Ecto neural progenitor cell (in vitro differentiated cells): Measurements from ENCODE around the gene ABCA2.
"Not testable (repeated sequence)": the region's sequence is repeated elsewhere in the genome, so short reads cannot be mapped to it uniquely, and the experiment has no call there.

ENCODE experiments used
- DNase-seq: peaks from one replicate; pipeline ENCODE4 v3.0.0-alpha.2; 2018; ENCODE audit warnings: low spot score

The ABCA2 gene

DNA sequence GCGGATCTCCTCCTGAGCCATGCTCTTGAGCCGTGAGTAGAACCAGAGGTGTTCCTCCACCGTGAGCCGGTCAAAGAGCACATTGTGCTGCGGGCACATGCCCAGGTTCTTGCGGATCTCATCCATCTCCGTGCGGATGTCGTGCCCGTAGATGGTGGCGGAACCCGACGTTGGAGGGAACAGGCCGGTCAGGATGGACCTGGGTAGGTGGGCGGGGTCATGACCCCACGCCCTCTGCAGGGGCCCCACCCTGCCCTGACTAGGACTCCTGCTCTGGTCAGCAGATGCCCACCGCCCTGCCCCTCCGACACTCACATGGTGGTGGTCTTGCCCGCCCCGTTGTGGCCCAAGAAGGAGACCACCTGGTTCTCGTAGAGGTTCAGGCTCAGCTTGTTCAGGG is 12.1 kb downstream of the ABCA2 start:
- no peak for DNase-seq

GRCh38 chr9:137015540-137015930 is 12.5 kb downstream of the ABCA2 start:
- no peak for DNase-seq

DNA sequence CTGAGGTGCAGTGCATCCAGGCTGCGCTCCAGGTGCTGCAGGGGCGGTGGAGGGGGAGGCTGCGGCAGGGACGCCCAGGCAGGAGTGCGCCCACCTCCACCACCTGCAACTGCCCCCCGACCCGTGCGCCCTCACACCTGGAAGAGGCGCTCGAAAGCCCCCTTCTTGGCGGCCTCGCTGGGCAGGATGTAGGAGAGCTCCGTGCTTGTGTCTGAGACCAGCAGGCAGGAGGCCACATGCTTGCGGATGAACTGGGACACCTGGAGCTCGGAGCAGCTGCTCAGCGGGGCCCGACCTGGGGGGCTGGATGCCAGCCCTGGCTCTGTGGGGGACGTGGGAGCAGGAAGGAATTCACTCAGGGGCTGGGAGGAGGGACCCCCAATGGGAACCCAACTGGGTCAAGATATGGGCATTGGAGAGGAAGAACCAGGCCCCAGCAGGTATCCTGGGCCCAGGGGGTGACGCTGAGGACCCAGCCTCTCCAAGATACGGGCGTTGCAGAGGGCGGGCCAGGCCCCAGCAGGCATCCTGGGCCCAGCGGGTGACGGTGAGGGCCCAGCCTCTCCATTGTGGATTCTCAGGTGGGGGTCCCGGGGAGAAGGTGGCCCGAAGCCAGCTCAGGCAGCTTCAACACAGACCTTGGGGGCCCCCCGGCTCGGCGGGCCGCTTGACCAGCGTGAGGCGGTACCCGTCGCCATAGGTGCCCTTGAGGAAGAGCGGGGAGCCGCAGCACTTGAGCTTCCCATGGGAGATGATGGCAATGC is 13.1 kb downstream of the ABCA2 start:
- no peak for DNase-seq

DNA sequence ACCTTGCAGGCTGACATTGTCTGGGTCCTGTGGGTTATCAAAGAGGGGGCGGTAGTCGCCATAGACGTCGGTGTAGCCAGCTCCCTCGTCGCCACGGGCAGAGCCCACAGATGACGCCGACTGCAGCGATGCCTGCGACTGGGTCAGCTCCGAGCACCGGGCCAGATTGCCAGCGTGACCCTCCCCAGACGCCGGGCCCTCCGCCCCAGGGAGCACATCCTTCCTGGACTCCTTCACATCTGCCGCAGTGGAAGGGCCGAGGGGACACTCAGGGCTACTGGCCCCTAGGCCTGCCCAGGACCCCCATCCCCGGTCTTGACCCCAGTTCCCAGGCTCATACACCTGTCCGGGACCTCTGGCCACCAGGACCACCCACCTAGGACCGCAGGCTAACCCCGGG is 13.9 kb downstream of the ABCA2 start:
- no peak for DNase-seq

- no peak for DNase-seq
These were observed 14.5 kb downstream of the ABCA2 start for GRCh38 chr9:137013571-137013940.

GRCh38 chr9:137012694-137013570 is 15.1 kb downstream of the ABCA2 start:
- no peak for DNase-seq

DNA sequence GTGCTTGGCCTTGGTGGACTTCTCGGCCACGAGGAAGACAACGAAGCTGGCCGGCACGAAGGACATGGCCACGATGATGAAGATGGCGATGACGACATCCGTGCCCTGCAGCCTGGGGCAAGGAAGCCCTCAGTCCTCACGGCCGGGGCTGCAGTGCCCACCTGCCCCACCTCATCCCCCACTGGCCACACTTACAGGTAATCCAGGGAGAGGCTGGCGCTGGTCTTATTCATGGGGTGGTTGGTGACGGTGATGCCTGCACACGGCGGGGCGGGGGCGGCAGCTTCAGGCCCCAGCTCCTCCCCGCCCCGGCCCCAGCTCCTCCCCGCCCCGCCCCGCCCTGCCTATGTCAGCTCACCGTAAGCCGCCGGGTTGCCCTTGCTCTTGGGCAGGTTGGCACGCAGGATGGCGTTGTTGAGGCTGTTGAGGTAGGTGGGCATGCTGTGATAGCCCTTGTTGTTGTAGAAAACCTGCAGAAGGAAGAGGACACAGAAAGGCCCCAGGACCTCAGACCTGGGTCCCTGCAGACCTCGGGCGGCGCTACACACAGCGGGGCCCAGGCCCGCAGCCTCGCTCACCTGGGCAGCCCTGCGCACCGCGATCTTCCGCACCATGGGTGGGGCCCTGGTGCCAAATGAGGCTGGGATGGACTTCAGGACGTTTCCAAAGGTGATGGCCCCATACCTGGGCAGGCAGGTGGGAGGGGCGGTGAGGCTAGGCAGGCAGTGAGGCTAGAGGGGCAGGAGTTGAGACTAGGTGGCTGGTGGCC is 15.9 kb downstream of the ABCA2 start:
- DNase-seq, result no peak

DNA sequence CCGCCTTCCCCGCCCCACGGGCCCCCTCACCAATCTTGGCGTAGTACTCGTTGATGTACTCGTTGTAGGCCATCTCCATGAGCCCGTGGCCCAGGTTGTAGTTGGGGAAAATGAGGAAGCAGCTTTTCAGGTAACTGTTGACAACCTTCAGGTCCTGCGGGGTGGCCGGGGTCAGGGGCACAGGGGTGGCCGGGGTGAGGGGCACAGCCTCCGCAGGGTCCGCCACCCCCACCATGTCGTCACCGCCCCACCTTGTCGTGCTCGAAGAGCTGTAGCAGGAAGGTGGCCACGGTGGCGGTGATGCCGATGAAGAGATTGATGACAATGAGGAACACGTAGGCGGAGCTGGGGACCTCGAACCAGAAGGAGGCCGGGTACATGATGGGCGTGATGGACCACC is 16.9 kb downstream of the ABCA2 start:
- DNase-seq, result no peak

DNA sequence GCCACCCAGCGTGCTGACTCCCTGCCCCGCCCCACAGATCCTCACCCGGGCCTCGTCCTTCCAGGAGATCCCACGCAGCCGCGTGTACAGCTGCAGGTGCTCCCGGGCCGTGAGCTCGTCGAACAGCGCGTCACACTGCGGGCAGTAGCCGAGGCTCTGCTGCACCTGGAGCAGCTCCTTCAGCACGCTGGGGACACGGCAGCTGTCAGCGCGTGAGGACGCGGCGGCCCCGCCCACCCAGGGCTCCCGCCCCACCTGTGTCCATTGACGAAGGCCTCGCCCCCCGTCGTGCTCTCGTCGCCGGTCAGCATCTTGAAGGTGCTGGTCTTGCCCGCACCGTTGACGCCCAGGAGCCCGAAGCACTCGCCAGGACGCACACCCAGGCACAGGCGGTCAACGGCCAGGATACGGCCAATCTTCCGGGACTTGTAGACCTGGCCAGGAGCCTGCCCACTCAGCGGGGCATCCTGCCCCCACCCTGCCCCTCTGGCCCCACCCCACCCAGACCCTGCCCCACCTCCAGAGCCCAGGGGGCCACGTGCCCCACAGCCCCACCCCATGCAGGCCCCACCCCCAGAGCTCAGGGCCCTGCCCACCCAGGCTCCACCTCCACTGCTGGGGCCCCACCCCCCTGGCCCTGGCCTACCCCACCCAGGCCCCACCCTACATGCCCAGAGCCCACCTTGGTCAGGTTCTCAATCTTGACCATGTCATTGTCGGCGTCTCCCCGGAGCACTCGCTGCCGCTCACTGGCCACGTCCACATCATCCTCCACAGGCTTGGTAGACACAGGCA is 17.9 kb downstream of the ABCA2 start:
- DNase-seq, result no peak

DNA sequence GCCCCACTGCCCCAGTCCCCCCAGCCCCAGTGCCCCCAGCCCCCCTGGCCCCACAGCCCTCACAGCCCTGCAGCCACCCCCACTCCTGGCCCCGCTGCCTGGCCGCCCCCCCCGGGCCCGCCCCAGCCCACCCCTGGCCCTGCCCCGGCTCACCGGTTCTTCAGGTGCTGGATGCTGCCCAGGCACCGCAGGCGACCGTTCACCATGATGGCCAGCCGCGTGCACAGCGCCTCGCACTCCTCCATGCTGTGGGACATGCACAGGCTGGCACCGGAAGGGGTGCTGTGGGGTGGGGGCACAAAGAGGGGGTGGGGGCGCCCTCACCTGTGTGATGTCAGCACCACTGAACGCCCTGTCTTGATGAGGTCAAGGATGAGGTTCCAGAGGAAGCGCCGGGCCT is 18.8 kb downstream of the ABCA2 start:
- no peak for DNase-seq

DNA sequence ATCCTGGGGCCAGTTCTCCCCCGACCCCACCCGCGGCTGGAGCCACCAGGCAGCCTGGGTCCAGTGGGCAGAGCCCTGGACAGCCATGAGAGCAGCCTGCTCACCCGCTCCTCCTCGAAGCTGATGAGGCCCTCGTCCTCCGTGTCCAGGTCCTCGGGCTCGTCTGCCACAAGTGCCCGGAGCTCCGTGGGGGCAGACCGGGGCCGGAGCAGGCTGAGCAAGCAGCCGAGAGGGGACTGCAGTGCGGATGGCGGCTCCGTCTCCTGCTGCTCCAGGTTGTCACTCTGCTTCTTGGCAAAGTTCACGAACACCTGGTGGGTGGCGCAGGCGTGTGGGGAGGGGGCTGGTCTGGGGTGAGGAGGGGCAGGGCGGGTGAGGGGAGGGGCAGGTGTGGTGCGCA is 19.7 kb downstream of the ABCA2 start:
- DNase-seq, result no peak

DNA sequence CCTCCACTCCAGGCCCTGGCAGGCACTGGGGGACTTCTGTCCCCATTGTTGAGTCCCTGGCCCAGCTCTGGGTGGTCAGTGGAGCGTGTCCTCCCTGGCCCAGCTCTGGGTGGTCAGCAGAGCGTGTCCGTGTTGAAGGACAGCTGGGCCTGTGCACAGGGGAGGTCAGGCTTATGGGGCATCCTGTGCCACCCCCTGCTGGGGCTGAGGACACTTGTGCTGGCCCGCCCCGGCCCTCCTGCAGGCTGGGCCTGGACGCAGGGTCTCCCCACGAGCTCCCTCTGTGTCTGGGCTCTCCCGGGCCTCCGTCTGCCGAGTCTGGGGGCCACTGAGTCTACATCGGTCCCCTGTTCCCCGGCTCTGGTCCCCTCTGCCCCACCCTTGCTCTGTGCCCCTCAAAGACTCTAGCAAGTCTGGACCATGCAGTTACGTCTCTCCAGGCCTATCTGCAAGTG is 20.2 kb downstream of the ABCA2 start:
- no peak for DNase-seq

- no peak for DNase-seq
These were observed 20.8 kb downstream of the ABCA2 start for GRCh38 chr9:137007108-137007815.

- no peak for DNase-seq
These were observed 21.7 kb downstream of the ABCA2 start for GRCh38 chr9:137006116-137007003.

DNA sequence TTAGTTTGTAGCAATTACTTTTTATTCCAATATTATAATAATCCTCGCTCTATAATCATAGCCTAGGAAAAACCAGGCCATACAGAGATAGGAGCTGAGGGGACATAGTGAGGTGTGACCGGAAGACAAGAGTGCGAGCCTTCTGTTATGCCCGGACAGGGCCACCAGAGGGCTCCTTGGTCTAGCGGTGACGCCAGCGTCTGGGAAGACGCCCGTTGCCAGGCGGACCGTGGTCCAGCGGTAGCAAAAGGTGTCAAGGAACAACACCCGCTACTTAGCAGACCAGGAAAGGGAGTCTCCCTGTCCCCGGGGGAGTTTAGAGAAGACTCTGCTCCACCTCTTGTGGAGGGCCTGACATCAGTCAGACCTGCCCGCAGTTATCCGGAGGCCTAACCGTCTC is 23.8 kb downstream of the ABCA2 start:
- not testable (repeated sequence) for DNase-seq

- DNase-seq, result no peak
These were observed 25.4 kb downstream of the ABCA2 start for GRCh38 chr9:137002646-137003041.

DNA sequence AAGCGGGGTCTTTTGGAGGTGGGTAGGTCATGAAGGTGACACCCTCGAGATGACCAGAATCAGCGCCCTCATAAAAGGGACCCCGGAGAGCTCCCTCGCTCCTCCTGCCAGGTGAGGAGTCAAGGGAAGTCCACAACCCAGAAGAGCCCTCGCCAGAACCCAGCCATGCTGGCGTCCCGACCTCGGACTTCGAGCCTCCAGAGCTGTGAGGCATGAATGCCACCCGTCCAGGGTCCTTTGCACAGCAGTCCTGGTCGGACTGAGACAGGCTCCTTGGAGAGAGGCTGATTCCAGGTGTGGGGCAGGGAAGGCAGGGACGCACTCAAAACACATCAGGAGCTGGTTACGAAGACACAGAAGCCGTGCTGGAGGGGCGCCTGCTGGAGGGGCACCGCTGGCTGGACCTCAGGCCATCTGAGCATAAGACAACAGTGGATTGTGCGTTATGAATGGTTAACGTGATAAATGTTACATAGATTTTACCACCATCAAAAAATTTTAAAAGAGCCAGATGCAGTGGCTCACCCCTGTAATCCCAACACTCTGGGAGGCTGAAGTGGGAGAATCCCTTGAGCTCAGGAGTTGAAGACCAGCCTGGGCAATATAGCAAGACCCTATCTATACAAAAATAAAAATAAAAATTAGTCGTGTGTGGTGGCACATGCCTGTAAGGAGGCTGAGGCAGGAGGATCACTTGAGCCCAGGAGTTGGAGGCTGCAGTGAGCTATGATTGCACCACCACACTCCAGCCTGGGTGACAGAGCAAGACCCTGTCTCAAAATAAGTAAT is 26.0 kb downstream of the ABCA2 start:
- DNase-seq, result no peak

DNA sequence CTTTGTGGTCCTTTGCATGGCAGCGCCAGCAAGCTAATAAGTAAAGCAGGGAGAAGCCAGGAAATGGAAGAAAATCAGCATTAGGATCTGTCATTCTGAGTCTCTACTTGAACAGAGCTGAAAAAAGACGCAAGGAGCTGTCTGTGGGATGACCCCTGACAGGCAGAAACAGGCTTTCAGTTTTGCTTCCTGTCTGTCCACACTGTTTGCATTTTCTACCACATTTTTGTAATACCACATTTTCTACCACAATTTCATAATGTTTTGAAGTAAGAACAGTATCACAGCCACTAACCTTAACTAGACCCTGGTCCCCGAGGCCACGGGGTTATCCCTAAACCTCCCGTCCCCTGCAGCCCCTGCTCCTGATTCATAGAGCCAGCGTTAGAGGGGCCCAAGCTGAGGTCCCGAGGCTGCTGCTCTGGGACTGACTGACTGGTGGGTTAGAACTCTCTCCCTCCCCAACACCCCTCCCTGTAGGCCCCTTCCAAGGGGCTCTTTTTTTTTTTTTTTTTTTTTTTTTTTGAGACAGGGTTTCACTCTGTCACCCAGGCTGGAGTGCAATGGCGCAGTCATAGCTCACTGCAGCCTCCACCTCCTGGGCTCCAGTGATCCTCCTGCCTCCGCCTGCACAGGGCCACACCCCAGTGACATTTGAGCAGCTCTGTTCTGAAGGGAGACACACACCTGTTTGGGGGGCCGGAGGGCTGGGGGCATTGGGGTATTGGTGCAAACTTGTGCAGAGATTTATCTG is 27.7 kb downstream of the ABCA2 start:
- no peak for DNase-seq

- DNase-seq, result no peak
These were observed 30.2 kb downstream of the ABCA2 start for GRCh38 chr9:136997830-136998234.
